MCF 10A (cell line): ENCODE results near the gene WDR31. TPM values are rescaled to one million over a fixed set of nuclear protein-coding genes. Genes with fewer than 3 reads are reported as not detected.
A peak's percentile ranks its signal among the peaks of the same experiment; 100 is the strongest.
"Not testable (repeated sequence)": the region's sequence is repeated elsewhere in the genome, so short reads cannot be mapped to it uniquely, and the experiment has no call there.

Experiments used
- BruUV-seq: library from RNA; stranded (reverse); fragments of 400-500 nt; replicated peaks from 2 replicates; lab custom pipeline; 2021; lab: Mats Ljungman, UMichigan
- CTCF ChIA-PET: fragments of 300-600 bp; sonication (Branson Sonifier 250); formaldehyde crosslinking; extraction: SDS; loops from one replicate; lab custom pipeline; 2021; ENCODE audit warnings: antibody characterized with exemption, inconsistent platforms; lab: Yijun Ruan, JAX
- POLR2A ChIA-PET: fragments of 300-600, 350-650 bp; sonication (Branson Sonifier 250); formaldehyde crosslinking; extraction: SDS; loops from one replicate; lab custom pipeline; 2020; ENCODE audit warnings: antibody characterized with exemption, inconsistent platforms; lab: Yijun Ruan, JAX
- DNase-seq: peaks from one replicate; pipeline ENCODE4 v3.0.0-alpha.2; 2018; ENCODE audit not compliant: unreplicated experiment
- H3K27ac Mint-ChIP-seq: one replicate; pipeline ENCODE4 v1.8.0; 2022; ENCODE audit warnings: mild to moderate bottlenecking, low read depth, mixed read lengths; ENCODE audit not compliant: unreplicated experiment
- H3K27me3 Mint-ChIP-seq: one replicate; pipeline ENCODE4 v1.8.0; 2022; ENCODE audit warnings: mixed read lengths; ENCODE audit not compliant: insufficient read depth, unreplicated experiment
- H3K36me3 Mint-ChIP-seq: one replicate; pipeline ENCODE4 v1.8.0; 2022; ENCODE audit warnings: mild to moderate bottlenecking, moderate library complexity, mixed read lengths; ENCODE audit not compliant: insufficient read depth, unreplicated experiment
- H3K4me1 Mint-ChIP-seq: one replicate; pipeline ENCODE4 v1.8.0; 2022; ENCODE audit warnings: mixed read lengths; ENCODE audit not compliant: insufficient read depth, unreplicated experiment
- H3K4me3 Mint-ChIP-seq: one replicate; pipeline ENCODE4 v1.8.0; 2022; ENCODE audit warnings: mild to moderate bottlenecking, moderate library complexity, mixed read lengths; ENCODE audit not compliant: unreplicated experiment
- H3K9me3 Mint-ChIP-seq: one replicate; pipeline ENCODE4 v1.8.0; 2022; ENCODE audit warnings: mixed read lengths; ENCODE audit not compliant: unreplicated experiment
- intact Hi-C: fragments of 100-400 bp; cut with micrococcal nuclease; formaldehyde crosslinking; loops from 2 replicates; pipeline ENCODE4 v1.14.1; 2022
- total RNA-seq: library from RNA; stranded (reverse); gene quantifications from 2 replicates; pipeline ENCODE4 v1.2.3, GENCODE V29; 2022
- TF ChIP-seq, protein P1 (sequence below): fragments of 200-600 bp; IDR thresholded peaks from one replicate; pipeline ENCODE4 v1.8.0; 2022; ENCODE audit warnings: antibody characterized with exemption, mild to moderate bottlenecking; ENCODE audit not compliant: unreplicated experiment

WDR31 gene
- total RNA-seq, 1 experiment from 2014 or later = 2.3 TPM

- no peaks in the 10 kb centered on the region for H3K4me1 Mint-ChIP-seq
Observed at GRCh38 chr9:113296796-113297558, 43.1 kb downstream of the WDR31 start.

GRCh38 chr9:113296247-113296646 lies 43.8 kb downstream of the WDR31 start:
- H3K9me3 Mint-ChIP-seq, H3K27ac Mint-ChIP-seq, POLR2A ChIA-PET, intact Hi-C loops, H3K4me1 Mint-ChIP-seq, H3K4me3 Mint-ChIP-seq, BruUV-seq, DNase-seq: not testable (repeated sequence)
- H3K36me3 Mint-ChIP-seq = peaks cover 32% of the 10 kb centered on the region
- CTCF ChIA-PET = interaction anchor here (0.6 to 0.7 kb wide), 2 partner anchors 19 to 362 kb away, joined by 3 read pairs; no protein-coding TSS in a partner anchor
- H3K27me3 Mint-ChIP-seq = peaks cover 27% of the 10 kb centered on the region

More at GRCh38 chr9:113296796-113297558, 43.1 kb downstream of the WDR31 start:
- POLR2A ChIA-PET = interaction anchor here (0.6 kb wide), 1 partner anchor 22 kb away, joined by 3 read pairs; no protein-coding TSS in a partner anchor
- Mint-ChIP-seq H3K4me3 (no peak overlapping the region), H3K27ac (no peak overlapping the region), H3K27me3 (peaks cover 29% of the 10 kb centered on the region), H3K36me3 (peaks cover 25% of the 10 kb centered on the region), H3K9me3 (no peaks in the 10 kb centered on the region)
- no peak for DNase-seq
- no TSS peak for BruUV-seq
- CTCF ChIA-PET = interaction anchor here (0.7 kb wide), 3 partner anchors 361 to 1189 kb away, joined by 3 to 4 read pairs (median 3); no protein-coding TSS in a partner anchor
- intact Hi-C loops = no loop called here
- TF ChIP-seq, protein P1, sequence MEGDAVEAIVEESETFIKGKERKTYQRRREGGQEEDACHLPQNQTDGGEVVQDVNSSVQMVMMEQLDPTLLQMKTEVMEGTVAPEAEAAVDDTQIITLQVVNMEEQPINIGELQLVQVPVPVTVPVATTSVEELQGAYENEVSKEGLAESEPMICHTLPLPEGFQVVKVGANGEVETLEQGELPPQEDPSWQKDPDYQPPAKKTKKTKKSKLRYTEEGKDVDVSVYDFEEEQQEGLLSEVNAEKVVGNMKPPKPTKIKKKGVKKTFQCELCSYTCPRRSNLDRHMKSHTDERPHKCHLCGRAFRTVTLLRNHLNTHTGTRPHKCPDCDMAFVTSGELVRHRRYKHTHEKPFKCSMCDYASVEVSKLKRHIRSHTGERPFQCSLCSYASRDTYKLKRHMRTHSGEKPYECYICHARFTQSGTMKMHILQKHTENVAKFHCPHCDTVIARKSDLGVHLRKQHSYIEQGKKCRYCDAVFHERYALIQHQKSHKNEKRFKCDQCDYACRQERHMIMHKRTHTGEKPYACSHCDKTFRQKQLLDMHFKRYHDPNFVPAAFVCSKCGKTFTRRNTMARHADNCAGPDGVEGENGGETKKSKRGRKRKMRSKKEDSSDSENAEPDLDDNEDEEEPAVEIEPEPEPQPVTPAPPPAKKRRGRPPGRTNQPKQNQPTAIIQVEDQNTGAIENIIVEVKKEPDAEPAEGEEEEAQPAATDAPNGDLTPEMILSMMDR = no peak

DNA sequence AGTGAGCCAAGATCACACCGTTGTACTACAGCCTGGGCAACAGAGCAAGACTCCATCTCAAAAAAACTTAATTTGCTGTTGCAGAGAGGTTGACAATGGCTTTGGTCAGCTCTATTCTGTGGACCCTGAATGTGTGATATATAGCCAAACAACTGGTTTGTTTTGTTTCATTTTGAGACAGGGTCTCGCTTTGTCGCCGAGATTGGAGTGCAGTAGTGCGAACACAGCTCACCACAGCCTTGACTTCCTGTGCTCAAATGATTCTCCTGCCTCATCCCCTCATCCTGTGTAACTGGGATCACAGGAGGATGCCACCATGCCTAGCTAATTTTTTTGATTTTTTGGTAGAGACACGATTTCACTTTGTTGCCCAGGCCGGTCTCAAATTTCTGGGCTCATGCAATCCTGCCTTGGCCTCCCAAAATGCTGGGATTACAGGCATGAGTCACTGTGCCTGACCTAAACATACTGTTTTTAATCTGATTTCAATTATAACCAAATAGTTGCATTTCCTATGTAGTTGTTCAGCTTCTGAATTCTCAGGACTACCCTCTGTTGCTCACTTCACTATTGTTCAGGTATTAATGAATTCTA lies 46.7 kb downstream of the WDR31 start:
- H3K4me1 Mint-ChIP-seq = no peaks in the 10 kb centered on the region
- TF ChIP-seq, protein P1 = no peak
- POLR2A ChIA-PET = no interaction called here
- H3K36me3 Mint-ChIP-seq = peaks cover 54% of the 10 kb centered on the region
- DNase-seq = no peak
- H3K27me3 Mint-ChIP-seq = no peaks in the 10 kb centered on the region
- BruUV-seq = no TSS peak
- H3K4me3 Mint-ChIP-seq = no peak overlapping the region
- no peak overlapping the region for H3K27ac Mint-ChIP-seq
- CTCF ChIA-PET = no interaction called here
- H3K9me3 Mint-ChIP-seq = no peaks in the 10 kb centered on the region
- intact Hi-C loops = no loop called here

DNA sequence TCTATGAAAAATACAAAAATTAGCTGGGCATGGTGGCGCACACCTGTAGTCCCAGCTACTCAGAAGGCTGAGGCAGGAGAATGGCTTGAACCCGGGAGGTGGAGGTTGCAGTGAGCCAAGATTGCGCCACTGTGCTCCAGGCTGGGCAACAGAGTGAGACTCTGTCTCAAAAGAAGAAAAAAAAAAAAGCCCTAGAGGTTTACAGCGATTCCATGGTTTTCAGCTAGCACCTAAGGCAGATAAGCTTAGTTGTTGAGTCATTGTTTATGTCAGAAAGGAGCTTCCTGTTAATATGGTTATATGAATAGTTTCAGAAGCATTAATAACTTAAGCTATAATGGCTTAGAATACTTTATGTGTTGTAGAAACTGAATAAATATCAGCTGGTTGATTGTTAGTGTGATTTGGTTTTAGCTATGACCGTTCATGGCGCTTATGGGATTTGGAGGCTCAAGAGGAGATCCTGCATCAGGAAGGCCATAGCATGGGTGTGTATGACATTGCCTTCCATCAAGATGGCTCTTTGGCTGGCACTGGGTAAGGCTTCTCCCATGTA lies 49.9 kb downstream of the WDR31 start:
- peak overlapping the region; percentile 6 for H3K27ac Mint-ChIP-seq
- H3K27me3 Mint-ChIP-seq = no peaks in the 10 kb centered on the region
- TF ChIP-seq, protein P1 = no peak
- H3K9me3 Mint-ChIP-seq = no peaks in the 10 kb centered on the region
- no peak overlapping the region for H3K4me3 Mint-ChIP-seq
- no peaks in the 10 kb centered on the region for H3K4me1 Mint-ChIP-seq
- intact Hi-C loops = no loop called here
- POLR2A ChIA-PET = no interaction called here
- DNase-seq = no peak
- CTCF ChIA-PET = interaction anchor here (0.6 to 1.3 kb wide), 8 partner anchors 15 to 1126 kb away, joined by 3 to 5 read pairs (median 3); no protein-coding TSS in a partner anchor
- no TSS peak for BruUV-seq
- H3K36me3 Mint-ChIP-seq = peaks cover 85% of the 10 kb centered on the region
